Stimulated activated CD8-positive, alpha-beta memory T cell treated with anti-CD3 and anti-CD28 coated beads, Interleukin-7, amount 100 ng/mL, for 4 hours (primary cell): ENCODE measurements around the gene TNFRSF1B.

Experiments used
- DNase-seq, 2 donors: peaks; one replicate each; pipeline ENCODE4 v3.0.0-alpha.2; 2020; ENCODE audit warnings: low read depth in 2 of 2

The TNFRSF1B gene

GRCh38 chr1:12141163-12141850 is 25.5 kb upstream of the TNFRSF1B start:
- no peak for DNase-seq

GRCh38 chr1:12142141-12142823 is 24.5 kb upstream of the TNFRSF1B start:
- no peak for DNase-seq

GRCh38 chr1:12142891-12143630 is 23.7 kb upstream of the TNFRSF1B start:
- DNase-seq = no peak

GRCh38 chr1:12143631-12144155 is 23.1 kb upstream of the TNFRSF1B start:
- no peak for DNase-seq

- no peak for DNase-seq
Observed at GRCh38 chr1:12144236-12144635, 22.6 kb upstream of the TNFRSF1B start.

GRCh38 chr1:12144969-12145368 is 21.8 kb upstream of the TNFRSF1B start:
- DNase-seq = no peak

GRCh38 chr1:12145616-12146342 is 21.0 kb upstream of the TNFRSF1B start:
- no peak for DNase-seq

- no peak for DNase-seq
Observed at GRCh38 chr1:12146343-12147112, 20.3 kb upstream of the TNFRSF1B start.

GRCh38 chr1:12147201-12147701 is 19.5 kb upstream of the TNFRSF1B start:
- no peak for DNase-seq

- DNase-seq = no peak
Observed at GRCh38 chr1:12148160-12148957, 18.4 kb upstream of the TNFRSF1B start.

GRCh38 chr1:12148958-12149790 is 17.6 kb upstream of the TNFRSF1B start:
- no peak for DNase-seq

GRCh38 chr1:12149791-12150175 is 17.0 kb upstream of the TNFRSF1B start:
- no peak for DNase-seq

GRCh38 chr1:12150456-12151200 is 16.2 kb upstream of the TNFRSF1B start:
- DNase-seq = no peak

GRCh38 chr1:12151465-12151864 is 15.3 kb upstream of the TNFRSF1B start:
- DNase-seq = no peak

- no peak for DNase-seq
Observed at GRCh38 chr1:12152113-12152891, 14.5 kb upstream of the TNFRSF1B start.

- no peak for DNase-seq
Observed at GRCh38 chr1:12153181-12153785, 13.5 kb upstream of the TNFRSF1B start.

- no peak for DNase-seq
Observed at GRCh38 chr1:12155328-12155727, 11.5 kb upstream of the TNFRSF1B start.
